HG03442 (cell line): ENCODE results near the gene TRIM56.
"Not testable (repeated sequence)": the region's sequence is repeated elsewhere in the genome, so short reads cannot be mapped to it uniquely, and the experiment has no call there.

Source experiments
- ATAC-seq: cut with Tn5 transposase; IDR thresholded peaks from one replicate; pipeline ENCODE4 v1.9.1; 2021; ENCODE audit warnings: mild to moderate bottlenecking, moderate library complexity; ENCODE audit not compliant: unreplicated experiment

TRIM56 gene, protein sequence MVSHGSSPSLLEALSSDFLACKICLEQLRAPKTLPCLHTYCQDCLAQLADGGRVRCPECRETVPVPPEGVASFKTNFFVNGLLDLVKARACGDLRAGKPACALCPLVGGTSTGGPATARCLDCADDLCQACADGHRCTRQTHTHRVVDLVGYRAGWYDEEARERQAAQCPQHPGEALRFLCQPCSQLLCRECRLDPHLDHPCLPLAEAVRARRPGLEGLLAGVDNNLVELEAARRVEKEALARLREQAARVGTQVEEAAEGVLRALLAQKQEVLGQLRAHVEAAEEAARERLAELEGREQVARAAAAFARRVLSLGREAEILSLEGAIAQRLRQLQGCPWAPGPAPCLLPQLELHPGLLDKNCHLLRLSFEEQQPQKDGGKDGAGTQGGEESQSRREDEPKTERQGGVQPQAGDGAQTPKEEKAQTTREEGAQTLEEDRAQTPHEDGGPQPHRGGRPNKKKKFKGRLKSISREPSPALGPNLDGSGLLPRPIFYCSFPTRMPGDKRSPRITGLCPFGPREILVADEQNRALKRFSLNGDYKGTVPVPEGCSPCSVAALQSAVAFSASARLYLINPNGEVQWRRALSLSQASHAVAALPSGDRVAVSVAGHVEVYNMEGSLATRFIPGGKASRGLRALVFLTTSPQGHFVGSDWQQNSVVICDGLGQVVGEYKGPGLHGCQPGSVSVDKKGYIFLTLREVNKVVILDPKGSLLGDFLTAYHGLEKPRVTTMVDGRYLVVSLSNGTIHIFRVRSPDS

DNA sequence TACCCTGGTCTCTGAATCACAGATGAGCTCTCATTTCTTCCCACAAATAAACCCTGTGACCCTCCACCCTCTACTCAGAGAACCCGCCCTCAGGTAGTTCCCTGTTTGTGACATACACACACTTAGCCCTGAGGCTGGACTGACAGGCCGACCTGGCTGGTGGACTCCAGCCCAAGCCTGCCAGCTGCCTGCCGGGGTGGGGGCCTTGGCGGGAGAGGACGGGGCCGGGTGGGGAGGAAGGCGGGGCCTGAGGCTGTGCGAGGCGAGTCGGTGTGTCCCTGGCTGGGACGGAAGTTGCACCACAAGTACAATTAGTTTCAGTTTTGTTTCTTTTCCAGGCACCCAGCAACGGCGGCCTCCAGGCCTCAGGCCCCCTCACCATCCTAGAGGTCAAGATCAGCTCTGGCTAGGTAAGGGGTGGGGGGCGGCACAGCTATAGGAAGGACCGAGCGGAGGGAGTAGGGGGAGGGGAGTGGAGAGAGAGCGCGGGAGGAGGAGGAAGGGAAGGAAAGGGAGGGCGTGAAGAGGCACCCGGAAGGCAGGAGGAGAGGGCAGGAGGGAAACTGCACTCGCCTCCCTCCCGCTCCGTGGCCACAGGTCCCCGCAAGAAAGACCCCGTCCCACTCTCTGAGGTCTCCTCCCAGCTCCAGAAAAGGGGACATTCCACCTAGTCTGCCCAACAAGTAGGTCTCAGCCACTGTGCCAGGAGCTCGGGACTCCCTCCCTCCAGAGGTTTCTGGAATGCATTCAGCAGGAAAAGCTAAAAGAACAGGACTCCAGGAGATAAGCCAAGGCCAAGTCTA lies at the start of gene TRIM56:
TSS of gene TRIM56 (plus strand) at position 320 of the 803 bp plus-strand sequence. CDS start 1,832 bp downstream, outside the sequence.
- ATAC-seq, result peak; percentile 74

DNA sequence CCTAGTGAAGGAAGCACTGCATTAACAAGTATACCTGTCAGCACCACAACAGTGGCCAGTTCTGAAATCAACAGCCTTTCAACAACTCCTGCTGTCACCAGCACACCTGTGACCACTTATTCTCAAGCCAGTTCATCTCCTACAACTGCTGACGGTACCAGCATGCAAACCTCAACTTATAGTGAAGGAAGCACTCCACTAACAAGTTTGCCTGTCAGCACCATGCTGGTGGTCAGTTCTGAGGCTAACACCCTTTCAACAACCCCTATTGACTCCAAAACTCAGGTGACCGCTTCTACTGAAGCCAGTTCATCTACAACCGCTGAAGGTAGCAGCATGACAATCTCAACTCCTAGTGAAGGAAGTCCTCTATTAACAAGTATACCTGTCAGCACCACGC lies 49.3 kb upstream of the TRIM56 start:
- ATAC-seq, result no peak

DNA sequence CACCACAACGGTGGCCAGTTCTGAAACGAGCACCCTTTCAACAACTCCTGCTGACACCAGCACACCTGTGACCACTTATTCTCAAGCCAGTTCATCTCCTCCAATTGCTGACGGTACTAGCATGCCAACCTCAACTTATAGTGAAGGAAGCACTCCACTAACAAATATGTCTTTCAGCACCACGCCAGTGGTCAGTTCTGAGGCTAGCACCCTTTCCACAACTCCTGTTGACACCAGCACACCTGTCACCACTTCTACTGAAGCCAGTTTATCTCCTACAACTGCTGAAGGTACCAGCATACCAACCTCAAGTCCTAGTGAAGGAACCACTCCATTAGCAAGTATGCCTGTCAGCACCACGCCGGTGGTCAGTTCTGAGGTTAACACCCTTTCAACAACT lies 44.0 kb upstream of the TRIM56 start:
- ATAC-seq, result not testable (repeated sequence)

DNA sequence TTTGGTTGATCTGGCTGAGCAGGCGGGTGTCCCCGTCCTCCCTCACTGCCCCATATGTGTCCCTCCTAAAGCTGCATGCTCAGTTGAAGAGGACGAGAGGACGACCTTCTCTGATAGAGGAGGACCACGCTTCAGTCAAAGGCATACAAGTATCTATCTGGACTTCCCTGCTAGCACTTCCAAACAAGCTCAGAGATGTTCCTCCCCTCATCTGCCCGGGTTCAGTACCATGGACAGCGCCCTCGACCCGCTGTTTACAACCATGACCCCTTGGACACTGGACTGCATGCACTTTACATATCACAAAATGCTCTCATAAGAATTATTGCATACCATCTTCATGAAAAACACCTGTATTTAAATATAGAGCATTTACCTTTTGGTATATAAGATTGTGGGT lies 26.9 kb upstream of the TRIM56 start:
- no peak for ATAC-seq

DNA sequence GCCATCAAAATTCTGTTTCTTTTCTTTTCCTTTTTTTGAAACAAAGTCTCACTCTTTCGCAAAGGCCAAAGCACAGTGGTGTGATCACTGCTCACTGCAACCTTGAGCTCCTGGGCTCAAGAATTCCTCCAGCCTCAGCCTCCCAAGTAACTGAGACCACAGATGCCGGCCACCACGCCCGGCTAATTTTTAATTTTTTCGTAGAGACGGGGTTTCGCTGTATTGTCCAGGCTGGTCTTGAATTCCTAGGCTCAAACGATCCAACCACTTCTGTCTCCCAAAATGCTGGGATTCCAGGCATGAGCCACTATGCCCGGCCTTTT lies 25.7 kb upstream of the TRIM56 start:
- no peak for ATAC-seq

DNA sequence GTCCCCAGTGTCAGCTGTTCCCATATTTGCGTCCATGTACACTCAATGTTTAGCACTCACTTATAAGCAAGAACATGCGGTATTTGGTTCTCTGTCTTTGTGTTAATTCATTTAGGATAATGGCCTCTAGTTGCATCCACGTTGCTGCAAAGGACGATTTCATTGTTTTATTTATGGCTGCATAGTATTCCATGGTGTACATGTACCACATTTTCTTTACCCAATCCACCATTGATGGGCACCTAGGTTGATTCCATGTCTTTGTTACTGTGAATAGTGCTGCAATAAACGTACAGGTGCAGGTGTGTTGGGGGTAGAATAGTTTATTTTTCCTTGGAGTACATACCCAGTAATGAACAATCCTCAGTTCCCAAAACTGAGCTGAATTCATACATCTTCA lies 24.3 kb upstream of the TRIM56 start:
- ATAC-seq, result no peak

DNA sequence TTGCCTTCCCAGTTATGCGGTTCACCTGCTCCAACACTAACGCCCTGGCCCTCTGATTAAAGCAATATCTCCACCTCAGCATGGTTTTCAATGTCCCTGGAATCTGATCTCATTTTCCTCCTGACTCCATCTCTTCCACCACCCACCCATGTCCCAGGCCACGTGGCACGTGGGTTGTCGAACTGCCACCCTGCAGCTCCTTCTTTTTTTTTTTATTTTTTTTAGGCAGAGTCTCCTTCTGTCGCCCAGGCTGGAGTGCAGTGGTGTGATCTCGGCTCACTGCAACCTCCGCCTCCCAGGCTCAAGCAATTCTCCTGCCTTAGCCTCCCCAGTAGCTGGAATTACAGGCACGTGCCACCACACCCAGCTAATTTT lies 21.1 kb upstream of the TRIM56 start:
- not testable (repeated sequence) for ATAC-seq

DNA sequence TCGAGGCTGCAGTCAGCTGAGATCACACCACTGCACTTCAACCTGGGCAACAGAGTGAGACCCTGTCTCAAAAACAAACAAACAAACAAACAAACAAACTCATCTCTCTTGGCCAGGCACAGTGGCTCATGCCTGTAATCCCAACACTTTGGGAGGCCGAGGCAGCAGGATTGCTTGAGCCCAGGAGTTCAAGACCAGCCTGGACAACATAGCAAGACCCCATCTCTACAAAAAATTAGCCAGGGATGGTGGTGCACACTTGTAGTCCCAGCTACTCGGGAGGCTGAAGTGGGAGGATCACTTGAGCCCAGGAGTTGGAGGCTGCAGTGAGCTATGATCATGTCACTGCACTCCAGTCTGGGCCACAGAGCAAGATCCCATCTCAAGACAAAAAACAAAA lies 20.1 kb upstream of the TRIM56 start:
- not testable (repeated sequence) for ATAC-seq

DNA sequence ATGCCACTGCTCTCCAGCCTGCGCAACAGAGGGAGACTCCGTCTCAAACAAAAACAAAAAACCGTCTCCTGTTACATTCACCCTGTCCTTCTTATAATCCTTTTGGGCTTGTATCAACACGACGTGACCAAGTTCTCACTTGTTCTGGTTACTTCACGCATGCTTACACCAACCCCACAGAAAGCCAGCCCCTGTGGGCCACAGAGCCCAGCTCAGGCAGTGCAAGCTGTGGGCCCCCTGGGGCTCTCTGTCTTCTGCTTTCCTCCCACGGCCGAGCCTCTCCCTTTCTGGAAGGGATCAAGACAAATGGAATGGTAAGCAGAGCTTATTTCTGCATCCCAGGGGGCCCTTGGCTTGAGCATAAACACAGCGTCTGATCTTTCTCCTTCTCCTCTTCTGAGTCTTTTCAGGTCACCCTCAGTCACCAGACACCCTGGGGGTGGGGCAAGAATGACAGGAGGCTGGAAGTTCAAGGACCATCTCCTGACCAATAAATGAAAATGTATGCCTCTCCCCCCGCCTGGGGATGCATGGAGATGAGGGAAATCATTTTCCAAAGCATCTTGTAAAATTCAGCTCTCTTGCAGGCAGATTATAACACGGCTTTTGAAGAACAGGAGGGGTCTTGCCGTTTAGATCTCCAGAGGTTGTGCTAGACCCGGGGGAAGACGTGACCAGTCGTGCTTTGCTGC lies 19.0 kb upstream of the TRIM56 start:
- ATAC-seq, result no peak

DNA sequence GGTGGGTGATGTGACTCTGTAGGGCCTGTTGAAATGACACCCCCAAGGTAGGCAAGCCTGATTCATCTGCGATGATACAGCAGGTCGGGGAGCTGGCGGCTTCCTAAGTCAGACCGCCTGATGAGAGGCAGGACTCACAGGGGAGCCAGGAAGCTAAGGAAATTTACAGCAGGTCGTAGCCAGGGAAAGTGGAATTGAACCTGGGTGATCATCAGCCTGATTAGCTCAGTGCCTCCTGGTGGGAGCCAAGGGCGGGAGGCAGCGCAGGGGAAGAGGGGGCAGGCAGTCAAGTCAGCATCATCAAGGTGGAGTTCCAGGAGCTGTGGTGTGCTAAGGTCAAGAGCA lies 18.5 kb upstream of the TRIM56 start:
- no peak for ATAC-seq

DNA sequence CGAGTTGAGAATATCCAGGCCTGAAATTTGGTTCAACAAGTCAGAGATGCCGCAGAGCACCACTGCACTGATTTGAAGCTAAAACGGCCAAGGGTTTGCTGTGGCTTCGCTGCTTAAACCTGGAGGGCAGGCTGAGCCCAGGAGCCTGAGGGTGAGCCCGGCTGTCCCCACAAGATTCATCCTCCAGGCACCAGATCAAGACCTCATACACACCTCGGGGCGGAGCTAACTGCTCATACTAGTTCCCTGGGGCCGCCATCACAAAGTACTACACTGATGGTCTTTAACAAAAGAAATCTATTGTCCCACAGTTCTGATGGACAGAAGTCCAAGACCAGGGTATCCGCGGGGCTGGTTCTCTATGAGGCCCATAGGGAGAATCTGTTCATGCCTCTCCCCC lies 16.9 kb upstream of the TRIM56 start:
- no peak for ATAC-seq

DNA sequence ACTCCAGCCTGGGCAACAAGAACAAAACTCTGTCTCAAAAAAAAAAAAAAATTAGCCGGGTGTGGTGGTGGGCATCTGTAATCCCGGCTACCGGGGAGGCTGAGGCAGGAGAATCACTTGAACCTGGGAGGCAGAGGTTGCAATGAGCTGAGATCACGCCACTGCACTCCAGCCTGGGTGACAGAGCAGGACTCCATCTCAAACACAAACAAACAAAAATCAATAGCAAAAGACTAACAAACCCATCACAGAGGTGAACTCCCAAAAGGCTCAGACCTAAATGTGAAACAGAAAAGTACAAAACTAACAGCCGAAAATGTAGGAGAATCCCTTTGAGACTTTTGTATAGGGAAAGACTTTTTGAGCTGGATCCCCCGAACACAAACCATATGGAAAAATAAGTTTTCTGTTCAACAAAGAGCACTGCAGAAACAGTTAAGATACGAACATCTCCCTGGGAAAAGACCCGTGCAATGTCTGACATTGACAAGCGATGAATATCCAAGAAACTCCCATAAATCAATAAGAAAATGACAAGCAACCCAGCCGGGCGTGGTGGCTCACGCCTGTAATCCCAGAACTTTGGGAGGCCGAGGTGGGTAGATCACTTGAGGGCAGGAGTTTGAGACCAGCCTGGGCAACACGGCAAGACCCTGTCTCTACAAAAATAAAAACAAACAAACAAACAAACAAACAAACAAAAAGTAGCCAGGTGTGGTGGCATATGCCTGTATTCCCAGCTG lies 13.7 kb upstream of the TRIM56 start:
- not testable (repeated sequence) for ATAC-seq

DNA sequence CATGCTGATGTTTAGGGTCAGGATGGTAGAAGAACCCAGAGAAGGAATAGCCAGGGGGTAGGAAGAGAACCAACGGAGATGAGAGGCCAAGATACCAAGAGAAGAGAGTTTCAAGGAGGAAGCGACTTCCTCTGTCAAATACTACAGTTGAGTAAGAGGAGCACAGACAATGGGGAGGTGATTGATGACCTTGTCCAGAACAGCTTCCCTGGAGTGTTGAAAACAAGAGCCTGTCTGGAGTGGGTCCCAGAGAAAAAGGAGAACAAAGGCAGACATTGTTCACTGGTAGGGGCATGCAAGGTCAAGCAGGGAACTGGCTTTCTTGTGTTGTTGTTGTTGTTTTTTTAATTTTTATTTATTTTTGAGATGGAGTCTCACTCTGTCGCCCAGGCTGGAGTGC lies 9.6 kb upstream of the TRIM56 start:
- ATAC-seq, result no peak

DNA sequence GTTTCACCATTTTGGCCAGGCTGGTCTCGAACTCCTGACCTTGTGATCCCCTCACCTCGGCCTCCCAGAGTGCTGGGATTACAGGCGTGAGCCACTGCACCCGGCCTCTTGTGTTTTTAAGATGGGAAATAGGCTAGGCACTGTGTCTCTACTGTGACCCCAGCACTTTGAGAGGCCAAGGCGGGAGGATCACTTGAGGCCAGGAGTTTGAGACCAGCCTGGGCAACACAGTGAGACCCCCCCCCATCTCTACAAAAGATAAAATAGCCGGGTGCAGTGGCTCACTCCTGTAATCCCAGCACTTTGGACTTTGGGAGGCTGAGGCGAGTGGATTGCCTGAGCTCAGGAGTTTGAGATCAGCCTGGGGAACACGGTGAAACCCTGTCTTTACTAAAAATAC lies 9.1 kb upstream of the TRIM56 start:
- not testable (repeated sequence) for ATAC-seq

DNA sequence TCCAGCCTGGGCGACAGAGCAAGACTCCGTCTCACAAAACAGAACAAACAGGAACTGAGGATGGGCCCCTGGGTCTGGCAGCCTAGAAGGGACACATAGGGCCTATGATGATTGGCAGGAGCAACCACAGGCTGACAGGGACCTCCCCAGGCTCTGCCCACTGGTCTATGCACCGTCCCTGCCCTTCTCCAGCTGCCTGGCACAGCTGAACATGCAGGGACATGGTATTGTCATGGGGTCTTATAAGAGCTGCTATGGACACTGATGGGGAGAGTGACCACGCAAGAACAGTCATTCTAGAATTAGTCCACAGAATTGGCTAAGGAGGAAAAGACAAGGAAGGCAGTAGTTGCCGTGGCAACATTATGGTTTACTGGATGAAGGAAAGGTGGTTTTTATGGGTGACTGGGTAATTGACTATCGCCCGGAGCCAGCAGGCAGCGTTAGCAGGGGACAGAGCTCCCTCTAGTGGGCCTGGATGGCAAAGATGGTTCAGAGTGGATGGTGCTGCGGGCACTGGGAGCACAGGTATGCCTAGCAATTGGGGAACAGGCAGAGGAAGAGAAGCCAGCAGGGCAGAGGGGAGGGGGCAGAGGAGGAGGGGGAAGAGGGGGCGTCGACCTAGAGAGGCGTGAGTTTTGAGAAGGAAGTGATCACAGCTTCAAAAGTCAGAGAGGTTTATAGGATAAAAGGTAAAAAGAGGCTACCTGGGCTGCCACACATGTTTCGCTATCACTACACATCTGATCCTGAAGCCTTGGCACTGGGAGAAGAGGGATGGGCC lies 7.8 kb upstream of the TRIM56 start:
- peak; percentile 71 for ATAC-seq

DNA sequence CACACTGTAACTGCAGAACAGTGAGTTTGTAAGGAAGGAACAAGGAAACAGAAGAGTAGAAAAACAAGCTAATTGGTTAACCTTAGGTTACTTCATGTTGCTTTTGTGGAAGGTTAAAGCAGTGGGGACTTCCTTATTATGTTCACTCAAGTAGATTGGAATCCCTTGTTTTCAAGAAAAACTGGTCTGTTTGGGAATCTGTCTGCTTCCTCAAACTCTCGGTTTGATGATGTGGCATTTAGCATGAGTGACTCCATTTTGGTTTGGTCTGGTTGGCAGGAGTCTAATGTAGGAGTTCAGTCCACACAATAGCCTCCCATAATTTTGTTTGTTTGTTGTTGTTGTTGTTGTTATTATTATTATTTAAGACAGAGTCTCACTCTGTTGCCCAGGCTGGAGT lies 3.8 kb upstream of the TRIM56 start:
- ATAC-seq, result no peak

DNA sequence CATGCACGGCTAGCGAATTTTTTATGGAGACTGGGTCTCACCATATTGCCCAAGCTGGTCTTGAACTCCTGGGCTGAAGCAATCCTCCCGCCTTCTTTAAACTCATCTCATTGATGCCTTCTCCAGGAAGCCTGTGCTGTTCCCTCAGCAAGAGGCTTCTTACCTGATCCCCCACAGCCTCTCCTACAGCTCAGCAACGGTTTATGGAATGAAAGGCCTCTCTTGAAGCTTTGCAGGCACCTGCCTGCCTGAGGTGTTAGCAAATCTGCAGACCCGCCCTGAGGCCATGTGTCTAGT lies 468 bp upstream of the TRIM56 start:
- no peak for ATAC-seq

DNA sequence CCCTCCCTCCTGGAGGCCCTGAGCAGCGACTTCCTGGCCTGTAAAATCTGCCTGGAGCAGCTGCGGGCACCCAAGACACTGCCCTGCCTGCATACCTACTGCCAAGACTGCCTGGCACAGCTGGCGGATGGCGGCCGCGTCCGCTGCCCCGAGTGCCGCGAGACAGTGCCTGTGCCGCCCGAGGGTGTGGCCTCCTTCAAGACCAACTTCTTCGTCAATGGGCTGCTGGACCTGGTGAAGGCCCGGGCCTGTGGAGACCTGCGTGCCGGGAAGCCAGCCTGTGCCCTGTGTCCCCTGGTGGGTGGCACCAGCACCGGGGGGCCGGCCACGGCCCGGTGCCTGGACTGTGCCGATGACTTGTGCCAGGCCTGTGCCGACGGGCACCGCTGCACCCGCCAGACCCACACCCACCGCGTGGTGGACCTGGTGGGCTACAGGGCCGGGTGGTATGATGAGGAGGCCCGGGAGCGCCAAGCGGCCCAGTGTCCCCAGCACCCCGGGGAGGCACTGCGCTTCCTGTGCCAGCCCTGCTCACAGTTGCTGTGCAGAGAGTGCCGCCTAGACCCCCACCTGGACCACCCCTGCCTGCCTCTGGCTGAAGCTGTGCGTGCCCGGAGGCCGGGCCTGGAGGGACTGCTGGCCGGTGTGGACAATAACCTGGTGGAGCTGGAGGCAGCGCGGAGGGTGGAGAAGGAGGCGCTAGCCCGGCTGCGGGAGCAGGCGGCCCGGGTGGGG lies 2.2 kb downstream of the TRIM56 start:
- ATAC-seq, result no peak

DNA sequence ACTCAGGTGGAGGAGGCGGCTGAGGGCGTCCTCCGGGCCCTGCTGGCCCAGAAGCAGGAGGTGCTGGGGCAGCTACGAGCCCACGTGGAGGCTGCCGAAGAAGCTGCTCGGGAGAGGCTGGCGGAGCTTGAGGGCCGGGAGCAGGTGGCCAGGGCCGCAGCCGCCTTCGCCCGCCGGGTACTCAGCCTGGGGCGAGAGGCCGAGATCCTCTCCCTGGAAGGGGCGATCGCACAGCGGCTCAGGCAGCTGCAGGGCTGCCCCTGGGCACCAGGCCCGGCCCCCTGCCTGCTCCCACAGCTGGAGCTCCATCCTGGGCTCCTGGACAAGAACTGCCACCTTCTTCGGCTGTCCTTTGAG lies 2.8 kb downstream of the TRIM56 start:
- ATAC-seq, result no peak
